Measurements from ENCODE around the gene ASPG. TPM values are rescaled to one million over a fixed set of nuclear protein-coding genes. Genes with fewer than 3 reads are reported as not detected.

The ASPG gene
- total RNA-seq, 1 experiment from 2014 or later: 3.4 TPM

DNA sequence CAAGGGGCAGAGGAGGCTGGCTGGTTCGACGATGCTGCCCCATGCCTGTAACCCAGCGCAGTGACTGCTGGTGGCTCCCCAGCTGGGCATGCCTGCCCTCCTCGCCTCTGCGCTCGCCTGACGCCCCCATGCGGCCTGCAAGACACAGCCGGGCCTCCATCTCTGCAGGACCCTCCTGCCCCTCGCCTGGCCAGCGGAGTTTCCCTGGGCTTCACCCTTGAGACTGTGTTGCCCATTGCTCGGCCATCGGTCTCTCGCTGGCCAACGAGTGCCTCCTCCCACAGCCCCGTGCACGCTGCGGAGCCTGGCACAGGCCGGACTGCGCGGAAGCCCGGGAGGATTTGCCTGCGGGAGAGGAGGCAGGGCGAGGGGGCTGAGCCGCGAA, 17.6 kb downstream of the ASPG start (continued):
- TF ChIP-seq, protein P1, sequence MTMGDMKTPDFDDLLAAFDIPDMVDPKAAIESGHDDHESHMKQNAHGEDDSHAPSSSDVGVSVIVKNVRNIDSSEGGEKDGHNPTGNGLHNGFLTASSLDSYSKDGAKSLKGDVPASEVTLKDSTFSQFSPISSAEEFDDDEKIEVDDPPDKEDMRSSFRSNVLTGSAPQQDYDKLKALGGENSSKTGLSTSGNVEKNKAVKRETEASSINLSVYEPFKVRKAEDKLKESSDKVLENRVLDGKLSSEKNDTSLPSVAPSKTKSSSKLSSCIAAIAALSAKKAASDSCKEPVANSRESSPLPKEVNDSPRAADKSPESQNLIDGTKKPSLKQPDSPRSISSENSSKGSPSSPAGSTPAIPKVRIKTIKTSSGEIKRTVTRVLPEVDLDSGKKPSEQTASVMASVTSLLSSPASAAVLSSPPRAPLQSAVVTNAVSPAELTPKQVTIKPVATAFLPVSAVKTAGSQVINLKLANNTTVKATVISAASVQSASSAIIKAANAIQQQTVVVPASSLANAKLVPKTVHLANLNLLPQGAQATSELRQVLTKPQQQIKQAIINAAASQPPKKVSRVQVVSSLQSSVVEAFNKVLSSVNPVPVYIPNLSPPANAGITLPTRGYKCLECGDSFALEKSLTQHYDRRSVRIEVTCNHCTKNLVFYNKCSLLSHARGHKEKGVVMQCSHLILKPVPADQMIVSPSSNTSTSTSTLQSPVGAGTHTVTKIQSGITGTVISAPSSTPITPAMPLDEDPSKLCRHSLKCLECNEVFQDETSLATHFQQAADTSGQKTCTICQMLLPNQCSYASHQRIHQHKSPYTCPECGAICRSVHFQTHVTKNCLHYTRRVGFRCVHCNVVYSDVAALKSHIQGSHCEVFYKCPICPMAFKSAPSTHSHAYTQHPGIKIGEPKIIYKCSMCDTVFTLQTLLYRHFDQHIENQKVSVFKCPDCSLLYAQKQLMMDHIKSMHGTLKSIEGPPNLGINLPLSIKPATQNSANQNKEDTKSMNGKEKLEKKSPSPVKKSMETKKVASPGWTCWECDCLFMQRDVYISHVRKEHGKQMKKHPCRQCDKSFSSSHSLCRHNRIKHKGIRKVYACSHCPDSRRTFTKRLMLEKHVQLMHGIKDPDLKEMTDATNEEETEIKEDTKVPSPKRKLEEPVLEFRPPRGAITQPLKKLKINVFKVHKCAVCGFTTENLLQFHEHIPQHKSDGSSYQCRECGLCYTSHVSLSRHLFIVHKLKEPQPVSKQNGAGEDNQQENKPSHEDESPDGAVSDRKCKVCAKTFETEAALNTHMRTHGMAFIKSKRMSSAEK (CRISPR knock-in tag; IDR thresholded peaks at IDR 0.05; ENCODE audit: borderline replicate concordance): no peak
- TF ChIP-seq ZNF396 (CRISPR knock-in tag; IDR thresholded peaks at IDR 0.05; ENCODE audit: borderline replicate concordance) (no peak), ZNF423 (CRISPR knock-in tag; IDR thresholded peaks at IDR 0.05) (no peak), CREB1 (CRISPR knock-in tag; IDR thresholded peaks at IDR 0.05) (no peak), ZNF232 (CRISPR knock-in tag; IDR thresholded peaks at IDR 0.05) (no peak), TEAD1 (CRISPR knock-in tag; IDR thresholded peaks at IDR 0.05) (no peak), TP53 (CRISPR knock-in tag; IDR thresholded peaks at IDR 0.05) (no peak), ZNF416 (CRISPR knock-in tag; IDR thresholded peaks at IDR 0.05) (no peak), TEAD4 (CRISPR knock-in tag; IDR thresholded peaks at IDR 0.05) (no peak), ZNF671 (CRISPR knock-in tag; IDR thresholded peaks at IDR 0.05) (no peak)
- TF ChIP-seq, protein P2, sequence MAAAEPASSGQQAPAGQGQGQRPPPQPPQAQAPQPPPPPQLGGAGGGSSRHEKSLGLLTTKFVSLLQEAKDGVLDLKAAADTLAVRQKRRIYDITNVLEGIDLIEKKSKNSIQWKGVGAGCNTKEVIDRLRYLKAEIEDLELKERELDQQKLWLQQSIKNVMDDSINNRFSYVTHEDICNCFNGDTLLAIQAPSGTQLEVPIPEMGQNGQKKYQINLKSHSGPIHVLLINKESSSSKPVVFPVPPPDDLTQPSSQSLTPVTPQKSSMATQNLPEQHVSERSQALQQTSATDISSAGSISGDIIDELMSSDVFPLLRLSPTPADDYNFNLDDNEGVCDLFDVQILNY (CRISPR knock-in tag; IDR thresholded peaks at IDR 0.05): no peak
- TF ChIP-seq, protein P3, sequence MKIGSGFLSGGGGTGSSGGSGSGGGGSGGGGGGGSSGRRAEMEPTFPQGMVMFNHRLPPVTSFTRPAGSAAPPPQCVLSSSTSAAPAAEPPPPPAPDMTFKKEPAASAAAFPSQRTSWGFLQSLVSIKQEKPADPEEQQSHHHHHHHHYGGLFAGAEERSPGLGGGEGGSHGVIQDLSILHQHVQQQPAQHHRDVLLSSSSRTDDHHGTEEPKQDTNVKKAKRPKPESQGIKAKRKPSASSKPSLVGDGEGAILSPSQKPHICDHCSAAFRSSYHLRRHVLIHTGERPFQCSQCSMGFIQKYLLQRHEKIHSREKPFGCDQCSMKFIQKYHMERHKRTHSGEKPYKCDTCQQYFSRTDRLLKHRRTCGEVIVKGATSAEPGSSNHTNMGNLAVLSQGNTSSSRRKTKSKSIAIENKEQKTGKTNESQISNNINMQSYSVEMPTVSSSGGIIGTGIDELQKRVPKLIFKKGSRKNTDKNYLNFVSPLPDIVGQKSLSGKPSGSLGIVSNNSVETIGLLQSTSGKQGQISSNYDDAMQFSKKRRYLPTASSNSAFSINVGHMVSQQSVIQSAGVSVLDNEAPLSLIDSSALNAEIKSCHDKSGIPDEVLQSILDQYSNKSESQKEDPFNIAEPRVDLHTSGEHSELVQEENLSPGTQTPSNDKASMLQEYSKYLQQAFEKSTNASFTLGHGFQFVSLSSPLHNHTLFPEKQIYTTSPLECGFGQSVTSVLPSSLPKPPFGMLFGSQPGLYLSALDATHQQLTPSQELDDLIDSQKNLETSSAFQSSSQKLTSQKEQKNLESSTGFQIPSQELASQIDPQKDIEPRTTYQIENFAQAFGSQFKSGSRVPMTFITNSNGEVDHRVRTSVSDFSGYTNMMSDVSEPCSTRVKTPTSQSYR (CRISPR knock-in tag; IDR thresholded peaks at IDR 0.05): no peak

DNA sequence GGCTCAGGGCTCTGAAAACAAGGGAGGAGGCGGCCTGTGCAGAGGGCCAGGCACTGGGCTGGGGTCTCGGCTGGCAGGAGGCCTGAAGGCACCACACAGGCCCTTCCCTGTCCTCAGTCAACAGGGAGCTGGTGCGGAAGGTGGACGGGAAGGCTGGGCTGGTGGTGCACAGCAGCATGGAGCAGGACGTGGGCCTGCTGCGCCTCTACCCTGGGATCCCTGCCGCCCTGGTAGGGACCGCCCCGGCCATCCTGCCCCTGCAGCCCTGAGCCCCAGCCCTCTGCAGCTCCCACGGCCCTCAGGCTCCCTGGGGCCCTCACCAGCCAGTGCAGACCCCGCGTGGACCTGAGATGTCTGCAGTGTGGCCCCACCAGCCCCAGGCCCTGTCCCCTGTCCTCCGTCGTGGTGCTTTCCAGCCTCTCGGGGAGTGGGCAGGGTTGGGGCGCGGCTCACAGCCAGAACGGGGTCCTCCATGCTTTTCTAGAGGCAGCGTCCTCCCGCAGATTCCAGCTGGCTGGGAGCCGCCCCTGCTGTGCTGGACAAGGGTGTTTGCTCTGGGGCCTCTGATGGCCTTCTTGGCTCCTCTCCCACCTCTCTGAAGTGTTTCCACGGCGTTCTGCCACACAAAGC, 18.1 kb downstream of the ASPG start:
- H3K4me3 Mint-ChIP-seq: no peak overlapping the region
- ATAC-seq: no peak
- no peaks in the 10 kb centered on the region for H3K4me1 Mint-ChIP-seq
- H3K36me3 Mint-ChIP-seq: no peaks in the 10 kb centered on the region
- no peaks in the 10 kb centered on the region for H3K9me3 Mint-ChIP-seq
- no peaks in the 10 kb centered on the region for H3K27me3 Mint-ChIP-seq (ENCODE audit: low read depth)
- H3K27ac Mint-ChIP-seq: no peak overlapping the region
- ChIA-PET POLR2A (no interaction called here), CTCF (interaction anchor here (1.3 to 6.5 kb wide), 2 partner anchors 10 to 26 kb away, joined by 7 to 44 read pairs; no protein-coding TSS in a partner anchor)
- DNase-seq (ENCODE audit: low spot score): no peak
- TF ChIP-seq NR1H2 (CRISPR knock-in tag; IDR thresholded peaks at IDR 0.05) (no peak), EMX1 (CRISPR knock-in tag; IDR thresholded peaks at IDR 0.05) (no peak), RELA (CRISPR knock-in tag; IDR thresholded peaks at IDR 0.05; ENCODE audit: borderline replicate concordance) (no peak), JAZF1 (CRISPR knock-in tag; IDR thresholded peaks at IDR 0.05) (no peak), SOX15 (CRISPR knock-in tag; IDR thresholded peaks at IDR 0.05) (no peak)
- TF ChIP-seq, protein P4, sequence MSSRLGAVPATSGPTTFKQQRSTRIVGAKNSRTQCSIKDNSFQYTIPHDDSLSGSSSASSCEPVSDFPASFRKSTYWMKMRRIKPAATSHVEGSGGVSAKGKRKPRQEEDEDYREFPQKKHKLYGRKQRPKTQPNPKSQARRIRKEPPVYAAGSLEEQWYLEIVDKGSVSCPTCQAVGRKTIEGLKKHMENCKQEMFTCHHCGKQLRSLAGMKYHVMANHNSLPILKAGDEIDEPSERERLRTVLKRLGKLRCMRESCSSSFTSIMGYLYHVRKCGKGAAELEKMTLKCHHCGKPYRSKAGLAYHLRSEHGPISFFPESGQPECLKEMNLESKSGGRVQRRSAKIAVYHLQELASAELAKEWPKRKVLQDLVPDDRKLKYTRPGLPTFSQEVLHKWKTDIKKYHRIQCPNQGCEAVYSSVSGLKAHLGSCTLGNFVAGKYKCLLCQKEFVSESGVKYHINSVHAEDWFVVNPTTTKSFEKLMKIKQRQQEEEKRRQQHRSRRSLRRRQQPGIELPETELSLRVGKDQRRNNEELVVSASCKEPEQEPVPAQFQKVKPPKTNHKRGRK (CRISPR knock-in tag; IDR thresholded peaks at IDR 0.05; ENCODE audit: borderline replicate concordance): no peak
- TF ChIP-seq, protein P5, sequence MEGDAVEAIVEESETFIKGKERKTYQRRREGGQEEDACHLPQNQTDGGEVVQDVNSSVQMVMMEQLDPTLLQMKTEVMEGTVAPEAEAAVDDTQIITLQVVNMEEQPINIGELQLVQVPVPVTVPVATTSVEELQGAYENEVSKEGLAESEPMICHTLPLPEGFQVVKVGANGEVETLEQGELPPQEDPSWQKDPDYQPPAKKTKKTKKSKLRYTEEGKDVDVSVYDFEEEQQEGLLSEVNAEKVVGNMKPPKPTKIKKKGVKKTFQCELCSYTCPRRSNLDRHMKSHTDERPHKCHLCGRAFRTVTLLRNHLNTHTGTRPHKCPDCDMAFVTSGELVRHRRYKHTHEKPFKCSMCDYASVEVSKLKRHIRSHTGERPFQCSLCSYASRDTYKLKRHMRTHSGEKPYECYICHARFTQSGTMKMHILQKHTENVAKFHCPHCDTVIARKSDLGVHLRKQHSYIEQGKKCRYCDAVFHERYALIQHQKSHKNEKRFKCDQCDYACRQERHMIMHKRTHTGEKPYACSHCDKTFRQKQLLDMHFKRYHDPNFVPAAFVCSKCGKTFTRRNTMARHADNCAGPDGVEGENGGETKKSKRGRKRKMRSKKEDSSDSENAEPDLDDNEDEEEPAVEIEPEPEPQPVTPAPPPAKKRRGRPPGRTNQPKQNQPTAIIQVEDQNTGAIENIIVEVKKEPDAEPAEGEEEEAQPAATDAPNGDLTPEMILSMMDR (IDR thresholded peaks at IDR 0.05): no peak
- TF ChIP-seq, protein P6, sequence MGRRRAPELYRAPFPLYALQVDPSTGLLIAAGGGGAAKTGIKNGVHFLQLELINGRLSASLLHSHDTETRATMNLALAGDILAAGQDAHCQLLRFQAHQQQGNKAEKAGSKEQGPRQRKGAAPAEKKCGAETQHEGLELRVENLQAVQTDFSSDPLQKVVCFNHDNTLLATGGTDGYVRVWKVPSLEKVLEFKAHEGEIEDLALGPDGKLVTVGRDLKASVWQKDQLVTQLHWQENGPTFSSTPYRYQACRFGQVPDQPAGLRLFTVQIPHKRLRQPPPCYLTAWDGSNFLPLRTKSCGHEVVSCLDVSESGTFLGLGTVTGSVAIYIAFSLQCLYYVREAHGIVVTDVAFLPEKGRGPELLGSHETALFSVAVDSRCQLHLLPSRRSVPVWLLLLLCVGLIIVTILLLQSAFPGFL (CRISPR knock-in tag; IDR thresholded peaks at IDR 0.05; ENCODE audit: borderline replicate concordance): no peak
- TF ChIP-seq, protein P3 (CRISPR knock-in tag; IDR thresholded peaks at IDR 0.05): no peak
